H1 (cell line): Measurements from ENCODE around the gene PGAP3. TPM values are rescaled to one million over a fixed set of nuclear protein-coding genes. Genes with fewer than 3 reads are reported as not detected.

Experiments
- CTCF ChIA-PET: fragments of 300-600 bp; sonication (Branson Sonifier 250); formaldehyde crosslinking; loops from one replicate; lab custom pipeline; 2021; ENCODE audit not compliant: partially characterized antibody; lab: Charles Lee
- POLR2A ChIA-PET: fragments of 300-600 bp; sonication (Branson Sonifier 250); formaldehyde crosslinking; loops from one replicate; lab custom pipeline; 2021; ENCODE audit warnings: inconsistent platforms; ENCODE audit not compliant: partially characterized antibody; lab: Charles Lee
- DNase-seq, 2 experiments: peaks; one replicate each; pipeline versions ENCODE4 v3.0.0 to v3.0.0-alpha.2; 2010 to 2022; ENCODE audit warnings: low spot score in 2 of 2, low read depth in 1 of 2, mixed read lengths in 1 of 2
- FAIRE-seq: peaks from 2 replicates; lab custom pipeline; 2011; peaks lifted over from hg19 to GRCh38; lab: Jason Lieb, UNC
- H2AFZ ChIP-seq: 2 replicates; pipeline ENCODE4 v1.8.1; 2012; ENCODE audit warnings: low read length, inconsistent platforms
- H2AK5ac ChIP-seq: 2 replicates; pipeline ENCODE4 v1.6.1; 2013; ENCODE audit warnings: low read depth, low read length
- H2BK120ac ChIP-seq: replicated peaks from 2 replicates; pipeline ENCODE3; 2013; ENCODE audit warnings: low read depth, low read length, inconsistent platforms
- H2BK12ac ChIP-seq: 2 replicates; pipeline ENCODE4 v1.6.1; 2013; ENCODE audit warnings: low read depth, low read length
- H2BK15ac ChIP-seq: 2 replicates; pipeline ENCODE4 v1.6.1; 2013; ENCODE audit warnings: low read length
- H2BK20ac ChIP-seq: 2 replicates; pipeline ENCODE4 v1.6.1; 2013; ENCODE audit warnings: low read length
- H2BK5ac ChIP-seq: 2 replicates; pipeline ENCODE4 v1.6.1; 2013; ENCODE audit warnings: low read depth, low read length
- H3K14ac ChIP-seq: 2 replicates; pipeline ENCODE4 v1.6.1; 2013; ENCODE audit warnings: inconsistent platforms; ENCODE audit not compliant: insufficient read length
- H3K18ac ChIP-seq: 2 replicates; pipeline ENCODE4 v1.6.1; 2013; ENCODE audit warnings: low read length; ENCODE audit errors: extremely low read depth
- H3K23ac ChIP-seq: 2 replicates; pipeline ENCODE4 v1.6.1; 2013; ENCODE audit warnings: inconsistent platforms; ENCODE audit not compliant: insufficient read length
- H3K23me2 ChIP-seq: 2 replicates; pipeline ENCODE4 v1.6.1; 2013; ENCODE audit warnings: low read depth, low read length
- H3K27ac ChIP-seq: 2 replicates; pipeline ENCODE4 v1.6.1; 2011; ENCODE audit warnings: low read depth, low read length, inconsistent platforms
- H3K27me3 ChIP-seq, 4 experiments: replicated peaks in 1 of 4; 1 replicate in 1 of 4; 2 replicates in 3 of 4; pipeline versions ENCODE4 v1.6.1 to v1.8.1; 2011 to 2013; ENCODE audit warnings: low read length in 3 of 4, mild to moderate bottlenecking in 3 of 4, inconsistent platforms in 2 of 4, mixed read lengths in 2 of 4, moderate library complexity in 1 of 4; ENCODE audit not compliant: control insufficient read depth in 3 of 4, insufficient read depth in 3 of 4; ENCODE audit errors: extremely low read depth in 1 of 4
- H3K36me3 ChIP-seq, 4 experiments: 2 replicates each; pipeline versions ENCODE4 v1.6.1 to v1.8.1; 2011 to 2013; ENCODE audit warnings: mild to moderate bottlenecking in 4 of 4, low read length in 3 of 4, moderate library complexity in 2 of 4, control low read depth in 1 of 4, inconsistent platforms in 1 of 4; ENCODE audit not compliant: insufficient read depth in 4 of 4, control insufficient read depth in 2 of 4
- H3K4ac ChIP-seq: replicated peaks from 2 replicates; pipeline ENCODE3; 2013; ENCODE audit warnings: low read length, low read depth, mixed read lengths, inconsistent platforms; ENCODE audit not compliant: insufficient read length
- H3K4me1 ChIP-seq, 4 experiments: replicated peaks in 1 of 4; 1 replicate in 1 of 4; 2 replicates in 3 of 4; pipeline versions ENCODE4 v1.6.1 to v1.8.1; 2011 to 2013; ENCODE audit warnings: low read length in 3 of 4, inconsistent platforms in 2 of 4, mixed read lengths in 1 of 4; ENCODE audit not compliant: insufficient read depth in 4 of 4, control insufficient read depth in 3 of 4
- H3K4me2 ChIP-seq, 2 experiments: 2 replicates each; pipeline versions ENCODE4 v1.6.1 to v1.8.1; 2011 to 2013; ENCODE audit warnings: low read depth in 2 of 2, low read length in 2 of 2, control low read depth in 1 of 2, inconsistent platforms in 1 of 2, mild to moderate bottlenecking in 1 of 2; ENCODE audit not compliant: insufficient read depth in 1 of 2
- H3K4me3 ChIP-seq, 4 experiments: fragments of 200-600, 300-600 bp in 1 of 4; sonication (generic), shearing (Covaris generic), sonication (Bioruptor Twin) in 1 of 4; 2 replicates each; pipeline versions ENCODE4 v1.5.1 to v1.8.1; 2011 to 2016; ENCODE audit warnings: low read length in 4 of 4, low read depth in 3 of 4, control low read depth in 2 of 4, inconsistent platforms in 2 of 4, mild to moderate bottlenecking in 2 of 4, mixed read lengths in 1 of 4, moderate library complexity in 1 of 4; ENCODE audit not compliant: insufficient read depth in 2 of 4; ENCODE audit errors: extremely low read depth in 1 of 4
- H3K56ac ChIP-seq: replicated peaks from 2 replicates; pipeline ENCODE3; 2013; ENCODE audit warnings: low read depth, mild to moderate bottlenecking, mixed read lengths, low read length, inconsistent platforms; ENCODE audit not compliant: insufficient read length
- H3K79me1 ChIP-seq: 2 replicates; pipeline ENCODE4 v1.6.1; 2013; ENCODE audit warnings: low read depth, low read length, control low read depth
- H3K79me2 ChIP-seq, 2 experiments: 2 replicates each; pipeline versions ENCODE4 v1.6.1 to v1.8.1; 2012 to 2013; ENCODE audit warnings: low read length in 2 of 2, mild to moderate bottlenecking in 2 of 2, inconsistent platforms in 1 of 2; ENCODE audit not compliant: insufficient read depth in 2 of 2, control insufficient read depth in 1 of 2
- H3K9ac ChIP-seq, 4 experiments: replicated peaks in 1 of 4; 1 replicate in 1 of 4; 2 replicates in 3 of 4; pipeline versions ENCODE4 v1.6.1 to v1.8.1; 2011 to 2013; ENCODE audit warnings: low read depth in 3 of 4, low read length in 3 of 4, control low read depth in 2 of 4, mild to moderate bottlenecking in 2 of 4, moderate library complexity in 2 of 4, inconsistent platforms in 1 of 4; ENCODE audit errors: extremely low read depth in 1 of 4
- H3K9me3 ChIP-seq, 2 experiments: 2 replicates each; pipeline versions ENCODE4 v1.6.1 to v1.8.1; 2012 to 2013; ENCODE audit warnings: mild to moderate bottlenecking in 2 of 2, moderate library complexity in 2 of 2, control low read depth in 1 of 2, inconsistent platforms in 1 of 2, low read depth in 1 of 2, low read length in 1 of 2, mixed read lengths in 1 of 2; ENCODE audit not compliant: insufficient read depth in 2 of 2
- H4K20me1 ChIP-seq, 2 experiments: replicated peaks in 1 of 2; 2 replicates each; pipeline versions ENCODE3 to v1.8.1; 2011 to 2013; ENCODE audit warnings: inconsistent platforms in 2 of 2, low read length in 2 of 2, mild to moderate bottlenecking in 1 of 2; ENCODE audit not compliant: insufficient read depth in 2 of 2, control insufficient read depth in 1 of 2
- H4K5ac ChIP-seq: 2 replicates; pipeline ENCODE4 v1.6.1; 2013; ENCODE audit warnings: low read length, low read depth, mixed read lengths, inconsistent platforms; ENCODE audit not compliant: insufficient read length
- H4K8ac ChIP-seq: 2 replicates; pipeline ENCODE4 v1.8.0; 2013; ENCODE audit warnings: mild to moderate bottlenecking, moderate library complexity, low read length, inconsistent platforms; ENCODE audit not compliant: insufficient read depth; ENCODE audit errors: extremely low read depth
- H4K91ac ChIP-seq: replicated peaks from 2 replicates; pipeline ENCODE3; 2013; ENCODE audit warnings: low read length, mixed read lengths, inconsistent platforms; ENCODE audit not compliant: insufficient read length
- CBX5 ChIP-seq: fragments of 300-800, 300-1000 bp; sonication (generic); IDR thresholded peaks from 2 replicates; pipeline ENCODE4 v1.7.1; 2016; ENCODE audit warnings: antibody characterized with exemption, low read length, low read depth
- PHF8 ChIP-seq: fragments of 200-600 bp; sonication (generic); conservative IDR thresholded peaks from 2 replicates; pipeline ENCODE4 v1.7.1; 2012; ENCODE audit warnings: low read depth, mild to moderate bottlenecking, inconsistent platforms, low read length, moderate library complexity
- SP2 ChIP-seq: IDR thresholded peaks from 2 replicates; pipeline ENCODE4 v1.6.1; 2012; ENCODE audit warnings: mild to moderate bottlenecking, low read length, inconsistent platforms
- SP4 ChIP-seq: IDR thresholded peaks from 2 replicates; pipeline ENCODE4 v1.6.1; 2012; ENCODE audit warnings: low read length, inconsistent platforms
- WGBS, 2 experiments: shearing (Covaris generic) in 1 of 2; methylation state at CpG; one replicate each; pipeline versions ENCODE4 v1.1.6 to v1.1.7; 2013 to 2015; ENCODE audit warnings: low lambda C conversion rate in 2 of 2, mixed read lengths in 2 of 2, inconsistent platforms in 1 of 2, low coverage in 1 of 2, missing lambda C conversion rate in 1 of 2; ENCODE audit not compliant: insufficient replicate concordance in 2 of 2, insufficient coverage in 1 of 2, insufficient read length in 1 of 2; ENCODE audit errors: extremely low coverage in 1 of 2, missing lambda C conversion rate in 1 of 2; 5-methylcytosine and 5-hydroxymethylcytosine counted together
- polyA plus RNA-seq, 7 experiments: library from polyadenylated mRNA; depleted of rRNA in 3 of 7; stranded (reverse) in 5 of 7; unstranded in 2 of 7; fragments of >200 nt in 5 of 7; fragments of 200-250 nt in 2 of 7; gene quantifications; 1 replicate in 5 of 7; 2 replicates in 1 of 7; 4 replicates in 1 of 7; pipeline versions ENCODE4 v1.2.1 to v1.2.3, GENCODE V29; 2011 to 2013; ENCODE audit warnings: missing spikeins in 2 of 7, mixed read lengths in 2 of 7
- total RNA-seq: library from RNA; stranded (reverse); fragmentation: NEBNext Ultra II Directional; extraction: Animal tissue kit (Norgen Biotek cat#: 25700); gene quantifications from 2 replicates; pipeline ENCODE4 v1.2.1, GENCODE V29; 2021

Gene PGAP3
- total and polyA plus RNA-seq, 2 of the 8 experiments (the other 6 are each of a cell fraction or from before 2014, with no cell fraction given): 21.0 to 30.7 TPM

GRCh38 chr17:39673335-39674081 is 14.3 kb downstream of the PGAP3 start:
- no peak overlapping the region for H2BK20ac ChIP-seq
- no peak for DNase-seq
- POLR2A ChIA-PET: interaction anchor here (0.6 to 38.1 kb wide), 7 partner anchors 2 to 56 kb away, joined by 3 to 708 read pairs (median 4); partner anchors contain the start of genes ERBB2, PGAP3, PNMT and TCAP
- H2BK15ac ChIP-seq: 0 out of 2 replicates have a peak overlapping the region, but pooled peaks have one; percentile 72
- WGBS, 2 experiments: 83% methylated on average over 13 of the region's 13 CpGs; no CpG with 5 or more reads in 1 of the 2 experiments
- peaks cover 3% of the 10 kb centered on the region; the same call in 1 of the 2 replicates for H3K23me2 ChIP-seq
- no peaks in the 10 kb centered on the region for H3K79me2 ChIP-seq
- H3K4me3 ChIP-seq: no peak overlapping the region
- H2BK120ac ChIP-seq: no peak overlapping the region
- H3K18ac ChIP-seq: no peak overlapping the region; the same call in 1 of the 2 replicates
- no peak overlapping the region for H3K14ac ChIP-seq
- CTCF ChIA-PET: interaction anchor here (0.6 to 52.4 kb wide), 13 partner anchors 9 to 137 kb away, joined by 3 to 1885 read pairs (median 10); partner anchors contain the start of genes ERBB2, MIEN1, PGAP3 and PPP1R1B
- peak overlapping the region; percentile 37 for H4K91ac ChIP-seq
- H3K9me3 ChIP-seq: no peaks in the 10 kb centered on the region
- H3K4ac ChIP-seq: no peak overlapping the region
- no peak overlapping the region for H2BK5ac ChIP-seq
- no peak for FAIRE-seq
- H3K4me2 ChIP-seq: no peak overlapping the region
- peaks cover 0 to 2% of the 10 kb centered on the region in 2 experiments for H4K20me1 ChIP-seq
- H3K9ac ChIP-seq: no peak overlapping the region
- peaks cover 0 to 15% (median 7%) of the 10 kb centered on the region in 4 experiments; a peak in 6 of 7 replicates for H3K4me1 ChIP-seq
- peaks cover 0 to 15% (median 2%) of the 10 kb centered on the region in 4 experiments; a peak in 3 of 7 replicates for H3K27me3 ChIP-seq
- H3K79me1 ChIP-seq: no peaks in the 10 kb centered on the region
- H3K27ac ChIP-seq: no peak overlapping the region
- peaks cover 0 to 3% (median 0%) of the 10 kb centered on the region in 4 experiments; a peak in 1 of 8 replicates for H3K36me3 ChIP-seq
- H4K8ac ChIP-seq: no peak overlapping the region
- no peak overlapping the region for H3K23ac ChIP-seq
- peak overlapping the region; percentile 68; the same call in 1 of the 2 replicates for H2BK12ac ChIP-seq
- no peak overlapping the region for H4K5ac ChIP-seq
- TF ChIP-seq PHF8 (no peak), SP4 (no peak), CBX5 (no peak), SP2 (no peak)
- H3K56ac ChIP-seq: no peak overlapping the region
- H2AK5ac ChIP-seq: no peak overlapping the region
- no peak overlapping the region for H2AFZ ChIP-seq
